CD4-positive, alpha-beta T cell treated with Interleukin-15 for 1 hour (primary cell): ENCODE data around the gene CD80.

Experiments used
- DNase-seq: peaks from one replicate; pipeline ENCODE4 v3.0.0-alpha.2; 2020

Gene CD80

GRCh38 chr3:119542168-119542767, 17.1 kb downstream of the CD80 start:
- no peak for DNase-seq

GRCh38 chr3:119541547-119541946, 17.9 kb downstream of the CD80 start:
- DNase-seq, result no peak

DNA sequence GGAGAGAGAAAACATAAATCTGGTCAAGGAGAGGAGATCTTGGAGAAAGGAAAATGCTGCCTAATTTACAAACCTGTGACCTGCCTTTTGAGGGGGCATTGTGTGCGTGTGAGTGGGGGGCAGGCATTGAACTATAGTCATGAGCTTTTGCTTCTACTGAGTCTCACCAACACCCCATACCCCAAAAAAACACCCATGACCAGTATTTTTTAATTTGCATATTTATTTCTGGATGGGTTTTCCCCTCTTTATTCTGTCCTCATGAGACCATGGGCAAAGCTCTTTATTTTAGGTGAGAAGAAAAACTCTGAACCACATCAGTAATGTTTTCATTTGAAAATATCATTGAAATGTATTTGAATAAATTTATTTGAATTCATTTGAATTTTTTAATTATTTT, 20.6 kb downstream of the CD80 start:
- DNase-seq, result no peak

GRCh38 chr3:119536757-119537156, 22.7 kb downstream of the CD80 start:
- no peak for DNase-seq

GRCh38 chr3:119534296-119534695, 25.1 kb downstream of the CD80 start:
- DNase-seq, result no peak

DNA sequence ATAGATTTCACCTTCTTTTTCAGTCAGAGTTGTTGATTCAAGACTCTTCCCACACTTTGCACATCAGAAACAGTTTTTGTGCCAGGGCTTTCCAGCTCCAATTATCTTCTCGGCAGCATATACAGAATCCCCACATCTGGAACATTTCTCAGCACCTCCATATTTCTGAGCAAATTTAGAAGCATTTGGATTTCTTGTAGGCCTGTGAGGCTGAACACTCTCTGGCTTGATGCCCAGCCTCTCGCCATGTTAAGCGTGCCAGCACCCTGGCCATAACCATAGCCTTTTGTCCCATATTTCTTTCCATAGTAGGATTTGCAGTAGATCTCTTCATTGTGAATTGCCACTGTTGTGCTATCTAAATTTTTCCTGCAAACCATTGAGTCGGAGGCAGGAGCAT, 28.3 kb downstream of the CD80 start:
- DNase-seq, result no peak

DNA sequence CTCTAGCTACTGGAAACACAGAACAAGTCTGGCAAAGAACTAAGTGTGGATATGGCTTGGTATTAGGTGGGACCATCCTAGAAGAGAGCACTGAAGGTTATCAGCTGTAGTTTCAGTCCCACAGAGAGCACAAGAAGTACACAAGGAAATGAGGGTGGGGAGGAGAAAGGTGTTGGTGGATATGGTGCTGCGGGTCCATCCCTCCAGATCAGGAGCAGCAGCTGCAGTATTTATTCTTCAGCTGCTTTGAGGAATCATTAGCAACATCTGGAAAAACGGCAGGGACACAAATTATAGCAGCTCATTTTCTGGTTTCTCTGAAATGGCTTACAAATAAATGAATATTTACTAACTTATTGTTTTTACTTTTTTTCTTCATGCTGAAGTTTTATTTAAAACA, 29.0 kb downstream of the CD80 start:
- DNase-seq, result no peak

DNA sequence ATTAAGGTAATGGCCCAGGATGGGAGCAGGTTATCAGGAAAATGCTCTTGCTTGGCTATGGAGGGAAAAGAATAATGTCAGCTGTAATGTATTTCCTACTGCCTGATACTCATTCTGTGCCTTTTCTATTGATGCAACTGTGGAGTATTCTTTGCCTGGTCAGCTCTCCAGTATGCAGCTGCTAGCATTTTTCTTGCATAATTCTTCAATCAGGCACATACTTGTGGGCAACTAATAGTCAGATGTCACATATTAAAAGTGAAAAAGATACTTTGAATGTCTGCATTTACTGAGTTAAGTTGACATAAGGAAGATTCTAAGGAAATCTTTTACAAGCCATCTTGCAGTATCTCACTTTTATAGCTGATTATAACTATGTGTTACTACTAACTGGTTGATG, 29.5 kb downstream of the CD80 start:
- no peak for DNase-seq

- no peak for DNase-seq
Observed at GRCh38 chr3:119527714-119528113, 31.7 kb downstream of the CD80 start.

DNA sequence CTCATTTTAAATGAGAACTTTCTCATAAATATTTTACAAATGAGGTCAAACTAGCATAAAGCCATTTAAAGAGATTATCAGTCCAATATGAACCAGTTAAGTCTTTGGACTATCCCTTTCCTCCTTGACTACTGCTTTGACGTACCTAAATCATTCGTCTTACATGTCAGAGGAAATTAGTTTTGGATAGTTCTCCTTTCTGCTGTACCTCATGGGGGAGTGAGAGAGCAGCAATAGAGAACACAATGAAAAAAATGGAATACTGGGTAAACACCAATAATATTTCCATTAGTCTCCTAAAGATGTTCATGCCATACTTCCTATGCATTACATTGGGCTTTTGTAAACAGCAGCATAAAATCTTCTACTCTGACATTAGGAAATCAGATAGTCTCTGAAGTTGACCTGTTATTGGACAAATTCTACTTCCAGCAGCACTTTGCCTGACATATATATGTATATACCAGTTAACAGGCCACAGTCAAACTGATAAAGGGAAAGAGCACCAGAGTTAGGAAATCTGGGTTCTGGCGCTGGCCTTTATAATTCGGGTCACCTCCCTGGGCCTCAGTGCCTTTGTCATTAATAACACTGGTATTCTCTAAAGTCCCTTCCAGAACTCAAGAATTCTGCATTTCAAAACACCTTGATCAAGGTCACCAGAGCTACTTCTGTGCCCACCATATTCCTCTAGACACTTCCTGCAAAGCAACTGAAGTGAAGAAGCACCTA, 34.3 kb downstream of the CD80 start:
- no peak for DNase-seq

DNA sequence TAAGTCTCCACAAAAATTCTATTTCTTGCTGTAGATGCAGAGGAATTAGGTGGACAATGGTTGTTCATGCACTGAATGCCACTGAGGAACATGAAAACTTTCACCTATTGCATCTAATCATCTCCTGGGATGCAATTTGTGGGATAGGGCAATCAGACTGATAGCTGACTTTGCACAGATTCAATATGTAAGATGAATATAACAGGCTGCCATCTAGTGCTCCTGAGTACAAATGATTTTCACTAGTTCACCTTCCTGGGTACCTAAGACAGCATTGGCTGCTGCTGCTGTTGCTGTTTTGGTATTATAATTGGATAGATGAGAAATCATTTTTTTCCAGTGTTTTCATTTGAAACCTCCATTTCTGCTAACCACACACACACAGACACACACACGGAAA, 41.4 kb downstream of the CD80 start:
- no peak for DNase-seq

DNA sequence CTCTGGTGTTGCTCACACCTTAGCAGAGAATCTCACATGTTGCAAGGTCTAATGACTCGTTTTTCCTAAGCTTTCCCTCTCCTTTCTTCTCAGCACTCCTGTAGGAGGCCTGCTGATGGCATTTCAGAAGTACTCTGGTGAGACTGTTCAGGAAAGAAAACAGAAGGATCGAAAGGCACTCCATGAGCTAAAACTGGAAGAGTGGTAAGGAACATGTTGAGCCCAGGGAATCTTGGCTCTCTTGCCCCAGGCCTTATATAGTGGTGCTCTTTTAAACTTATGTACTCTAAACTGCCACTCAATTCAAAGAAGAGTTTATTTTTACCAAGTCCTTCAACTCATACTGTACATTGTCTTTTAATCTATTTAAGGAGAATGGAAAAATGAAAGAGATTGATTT, 42.3 kb downstream of the CD80 start:
- DNase-seq, result no peak

- DNase-seq, result no peak
Observed at GRCh38 chr3:119514637-119515036, 44.8 kb downstream of the CD80 start.

GRCh38 chr3:119510690-119511089, 48.7 kb downstream of the CD80 start:
- DNase-seq, result no peak

DNA sequence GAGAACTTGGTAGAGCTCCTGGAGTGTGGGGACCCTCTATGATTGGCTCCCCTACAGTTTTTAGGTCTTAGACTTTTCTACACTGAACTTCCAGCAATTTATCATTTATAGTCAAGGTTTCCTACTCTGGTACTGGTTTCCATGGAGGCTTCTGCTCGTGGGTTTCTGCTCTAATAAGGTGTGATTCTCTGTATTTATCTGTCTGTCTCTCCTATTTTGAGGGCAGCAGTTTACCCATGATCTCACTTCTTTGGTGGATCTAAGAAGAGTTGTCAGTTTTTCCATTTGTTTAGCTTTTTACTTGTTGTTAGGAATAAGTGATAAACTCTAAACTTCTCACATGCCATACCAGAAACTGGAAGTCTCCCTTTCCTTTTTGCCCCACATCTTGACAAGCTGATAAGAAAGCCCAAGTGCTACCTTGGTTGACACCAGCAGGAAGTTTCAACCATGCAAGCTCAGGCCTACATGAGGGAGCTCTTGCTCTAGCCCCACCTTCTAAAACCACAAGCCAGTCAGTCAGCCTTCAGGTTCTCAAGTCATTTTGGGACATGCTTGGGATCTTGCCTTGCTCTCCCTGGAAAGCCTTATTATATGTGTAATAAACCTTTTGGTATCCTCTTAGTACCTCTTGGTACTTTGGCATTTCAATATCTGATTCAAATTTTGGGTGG, 51.1 kb downstream of the CD80 start:
- no peak for DNase-seq

DNA sequence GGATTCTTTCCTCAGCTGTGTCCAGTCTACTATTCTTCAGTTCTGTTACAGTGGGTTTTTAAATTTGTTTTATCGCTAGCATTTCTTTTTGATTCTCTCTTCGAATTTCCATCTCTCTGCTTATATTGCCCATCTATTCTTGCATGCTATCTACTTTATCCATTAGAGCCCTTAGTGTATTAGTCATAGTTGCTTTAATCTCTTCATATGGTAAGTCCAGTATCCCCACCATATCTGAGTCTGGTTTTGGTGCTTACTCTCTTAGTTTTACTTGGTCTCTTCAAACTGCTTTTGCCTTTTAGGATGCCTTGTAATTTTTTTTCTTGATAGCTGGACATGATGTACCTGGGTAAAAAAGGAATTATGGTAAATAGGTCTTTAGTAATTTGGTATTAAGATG, 52.0 kb downstream of the CD80 start:
- DNase-seq, result no peak

DNA sequence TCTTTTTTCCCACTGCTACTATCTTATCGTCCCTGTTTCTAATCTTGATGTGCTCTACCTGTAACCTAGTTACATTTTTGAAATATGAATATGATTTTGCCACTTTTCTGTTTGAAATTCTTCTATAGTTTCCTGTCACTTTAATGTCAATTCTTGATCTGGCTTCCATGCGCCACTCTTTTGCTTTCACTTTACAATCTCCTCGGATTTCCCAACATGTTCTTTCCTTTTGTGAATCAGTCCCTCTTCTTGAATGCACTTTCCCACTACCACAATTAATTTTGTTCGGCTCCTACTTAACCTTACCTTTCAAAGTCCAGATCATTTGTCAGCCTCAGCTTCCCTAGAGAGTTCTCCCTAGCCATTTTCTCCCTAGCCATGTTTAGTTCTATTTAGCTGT, 52.8 kb downstream of the CD80 start:
- DNase-seq, result no peak

DNA sequence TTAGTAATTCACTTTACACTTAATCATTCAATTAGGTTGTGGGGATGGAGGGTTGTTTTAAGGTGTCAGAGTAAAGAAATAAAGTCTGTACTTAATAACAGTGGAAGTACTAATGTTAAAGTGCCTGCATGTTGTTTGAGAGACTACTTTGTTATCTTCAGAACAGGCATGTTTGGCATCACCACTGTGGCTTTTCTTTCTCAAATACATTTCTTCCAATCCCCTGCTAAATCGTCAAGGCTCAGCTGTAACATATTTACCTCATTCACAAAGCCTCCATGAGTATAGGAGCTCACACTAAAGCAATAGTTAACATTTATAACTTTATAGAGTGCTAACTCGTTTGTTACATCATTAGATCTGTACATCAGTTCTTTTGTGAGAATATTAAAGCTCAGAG, 58.5 kb downstream of the CD80 start:
- DNase-seq, result no peak

- DNase-seq, result no peak
Observed at GRCh38 chr3:119500265-119500664, 59.1 kb downstream of the CD80 start.

GRCh38 chr3:119498186-119499011, 61.0 kb downstream of the CD80 start, which contains the start of gene TIMMDC1:
Gene TIMMDC1, plus strand, starts transcription at chr3:119498547. Its CDS starts 187 bp downstream, at chr3:119498734.
- peak; percentile 97 for DNase-seq

DNA sequence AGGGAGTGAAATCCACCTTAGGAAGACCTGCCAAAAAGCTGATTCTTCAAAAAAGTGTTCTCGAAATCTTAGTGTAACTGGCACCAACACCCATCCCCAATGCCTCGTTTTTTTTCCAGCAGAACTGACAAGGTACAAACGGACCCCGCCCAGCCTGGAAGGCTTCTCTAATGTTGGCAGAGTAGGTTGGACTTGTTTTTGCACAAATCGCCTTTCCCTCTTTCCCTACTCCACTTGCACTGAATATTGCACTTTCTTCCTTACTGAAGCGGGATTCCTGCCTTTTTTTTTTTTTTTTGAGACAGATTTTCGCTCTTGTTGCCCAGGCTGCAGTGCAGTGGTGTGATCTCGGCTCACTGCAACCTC, 61.6 kb downstream of the CD80 start:
- DNase-seq, result no peak

- no peak for DNase-seq
Observed at GRCh38 chr3:119494597-119494996, 64.8 kb downstream of the CD80 start.

DNA sequence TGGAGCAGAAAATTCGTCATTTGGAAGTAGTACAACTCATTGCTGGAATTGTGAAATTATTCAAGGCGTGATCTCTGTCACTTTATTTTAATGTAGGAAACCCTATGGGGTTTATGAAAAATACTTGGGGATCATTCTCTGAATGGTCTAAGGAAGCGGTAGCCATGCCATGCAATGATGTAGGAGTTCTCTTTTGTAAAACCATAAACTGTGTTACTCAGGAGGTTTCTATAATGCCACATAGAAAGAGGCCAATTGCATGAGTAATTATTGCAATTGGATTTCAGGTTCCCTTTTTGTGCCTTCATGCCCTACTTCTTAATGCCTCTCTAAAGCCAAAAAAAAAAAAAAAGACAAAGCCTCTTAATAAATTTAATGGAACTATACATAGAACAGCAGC, 66.6 kb downstream of the CD80 start:
- DNase-seq, result no peak

DNA sequence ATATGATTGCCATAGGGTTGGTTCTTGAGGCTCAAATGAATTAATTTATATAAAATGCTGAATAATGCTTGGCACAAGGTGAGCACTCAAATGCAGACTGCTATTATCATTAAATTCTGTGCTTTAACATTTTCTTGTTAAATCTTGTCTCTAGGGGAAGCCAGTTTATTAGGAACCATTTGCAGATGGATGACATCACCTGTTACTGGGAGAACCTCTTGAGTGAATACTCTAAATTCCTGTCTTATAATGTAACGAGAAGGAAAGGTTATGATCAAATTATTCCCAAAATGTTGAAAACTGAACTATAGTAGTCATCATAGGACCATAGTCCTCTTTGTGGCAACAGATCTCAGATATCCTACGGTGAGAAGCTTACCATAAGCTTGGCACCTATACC, 67.3 kb downstream of the CD80 start:
- DNase-seq, result no peak
